Activated CD4-positive, alpha-beta memory T cell treated with anti-CD3 and anti-CD28 coated beads, Interleukin-2, amount 10 ng/mL, durations not matched to agents 7 days and 5 days (primary cell): Measurements from ENCODE around the gene SMAD7. TPM values are rescaled to one million over a fixed set of nuclear protein-coding genes. Genes with fewer than 3 reads are reported as not detected.

Experiments used
- CTCF ChIA-PET: fragments of 350-600 bp; sonication (Branson Sonifier 250); formaldehyde crosslinking; loops from one replicate; lab custom pipeline; 2021; ENCODE audit warnings: antibody characterized with exemption, inconsistent platforms; lab: Charles Lee
- POLR2A ChIA-PET: fragments of 350-600 bp; sonication (Branson Sonifier 250); formaldehyde crosslinking; loops from one replicate; lab custom pipeline; 2021; ENCODE audit warnings: antibody characterized with exemption; lab: Charles Lee
- DNase-seq: peaks from one replicate; pipeline ENCODE4 v3.0.0-alpha.2; 2020
- H3K27ac Mint-ChIP-seq: one replicate; pipeline ENCODE4 v1.8.0; 2021; ENCODE audit warnings: mild to moderate bottlenecking, mixed read lengths
- H3K27me3 Mint-ChIP-seq: one replicate; pipeline ENCODE4 v1.8.0; 2021; ENCODE audit warnings: mixed read lengths
- H3K36me3 Mint-ChIP-seq: one replicate; pipeline ENCODE4 v1.8.0; 2021; ENCODE audit warnings: low read depth, mixed read lengths
- H3K4me1 Mint-ChIP-seq: one replicate; pipeline ENCODE4 v1.8.0; 2021; ENCODE audit warnings: mixed read lengths
- H3K4me3 Mint-ChIP-seq: one replicate; pipeline ENCODE4 v1.8.0; 2021; ENCODE audit warnings: mild to moderate bottlenecking, mixed read lengths
- H3K9me3 Mint-ChIP-seq: one replicate; pipeline ENCODE4 v1.8.0; 2021; ENCODE audit warnings: mixed read lengths
- total RNA-seq, 2 experiments: library from RNA; stranded (reverse); gene quantifications; one replicate each; pipeline ENCODE4 v1.2.3, GENCODE V29; 2021

SMAD7 gene
- total RNA-seq, 2 experiments from 2014 or later, result 30.0 to 31.0 TPM

DNA sequence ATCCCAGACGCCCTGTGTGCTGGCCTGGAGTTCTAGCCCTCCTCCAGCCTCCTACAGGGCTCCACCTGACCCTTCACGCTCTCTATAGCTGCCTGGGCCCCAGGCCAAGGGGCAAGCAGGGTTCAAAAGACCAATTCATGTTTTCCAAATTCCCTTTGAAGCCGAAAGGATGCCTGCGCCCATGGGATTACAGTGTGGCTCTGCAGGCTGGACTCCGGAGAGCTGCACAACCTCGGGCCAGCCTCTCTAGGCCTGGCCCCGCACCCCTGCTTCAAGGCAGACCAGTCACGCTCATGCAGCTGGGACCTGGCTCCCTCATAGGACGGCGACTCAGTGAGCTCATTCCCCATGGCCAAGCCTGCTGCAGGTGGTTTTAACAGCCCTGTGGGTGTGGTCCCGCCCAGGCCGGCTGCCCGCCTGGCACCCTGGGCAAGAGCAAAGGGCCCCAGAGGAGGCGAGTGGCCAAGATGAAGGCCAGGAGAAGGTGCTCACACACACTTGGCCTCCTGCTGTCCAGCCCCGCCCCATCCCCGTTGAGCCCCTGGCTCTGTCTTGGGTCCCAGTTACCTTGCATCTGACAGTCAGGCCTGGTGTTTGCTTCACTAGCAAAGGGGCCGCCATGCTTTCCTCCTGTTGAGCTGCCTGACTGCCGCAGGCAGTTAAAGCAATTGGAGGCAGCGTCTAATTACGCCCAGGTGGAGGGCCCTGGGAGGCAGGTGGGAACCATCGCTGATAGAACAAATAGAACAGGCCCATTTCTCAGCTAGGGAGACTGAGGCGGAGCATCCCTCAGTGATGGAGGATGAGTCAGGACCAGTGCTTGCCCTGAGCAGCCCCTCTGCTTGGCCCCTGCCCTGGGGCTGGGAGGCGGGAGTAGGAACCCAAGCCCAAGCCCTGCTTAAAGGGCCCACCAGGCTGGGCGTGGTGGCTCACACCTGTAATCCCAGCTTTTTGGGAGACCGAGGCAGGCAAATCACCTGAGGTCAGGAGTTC is 56.9 kb downstream of the SMAD7 start:
- DNase-seq, result no peak
- Mint-ChIP-seq H3K9me3 (peaks cover 2% of the 10 kb centered on the region), H3K4me1 (peaks cover 7% of the 10 kb centered on the region), H3K36me3 (no peaks in the 10 kb centered on the region), H3K27me3 (no peaks in the 10 kb centered on the region), H3K27ac (no peak overlapping the region), H3K4me3 (no peak overlapping the region)
- ChIA-PET POLR2A (interaction anchor here (1.1 kb wide), 1 partner anchor 25 kb away, joined by 5 read pairs; no protein-coding TSS in a partner anchor), CTCF (no interaction called here)

DNA sequence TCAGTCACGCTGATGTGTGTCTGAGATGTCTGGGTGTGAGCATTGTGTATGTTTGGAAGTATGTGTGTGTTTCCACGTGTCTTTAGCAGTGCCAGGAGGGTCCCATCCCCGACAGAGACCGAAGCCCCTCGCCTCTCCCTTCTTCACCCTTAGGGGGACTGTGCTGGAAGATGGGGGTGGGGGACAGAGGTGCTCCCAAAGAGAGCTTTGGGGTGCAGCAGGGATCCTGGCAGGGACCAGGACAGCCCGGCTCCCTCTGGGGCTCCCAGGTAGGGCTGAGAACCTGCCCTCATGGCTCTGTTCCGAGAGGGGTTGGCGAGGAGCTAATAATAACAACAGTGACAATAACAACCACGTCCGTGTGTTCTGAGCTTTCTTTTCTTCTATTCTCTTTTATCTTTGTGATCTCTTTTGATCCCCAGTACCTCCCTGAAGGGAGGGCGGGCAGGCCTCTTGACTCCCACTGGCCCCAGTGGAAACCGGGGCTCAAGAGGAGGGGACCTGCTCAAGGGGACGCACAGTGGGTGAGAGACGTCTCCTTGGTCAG is 57.6 kb downstream of the SMAD7 start:
- POLR2A ChIA-PET, result interaction anchor here (1.1 kb wide), 1 partner anchor 25 kb away, joined by 5 read pairs; no protein-coding TSS in a partner anchor
- no peak for DNase-seq
- no peak overlapping the region for H3K27ac Mint-ChIP-seq
- no peaks in the 10 kb centered on the region for H3K27me3 Mint-ChIP-seq
- no peak overlapping the region for H3K4me3 Mint-ChIP-seq
- H3K36me3 Mint-ChIP-seq, result no peaks in the 10 kb centered on the region
- H3K4me1 Mint-ChIP-seq, result peaks cover 7% of the 10 kb centered on the region
- no peaks in the 10 kb centered on the region for H3K9me3 Mint-ChIP-seq
- CTCF ChIA-PET, result no interaction called here

DNA sequence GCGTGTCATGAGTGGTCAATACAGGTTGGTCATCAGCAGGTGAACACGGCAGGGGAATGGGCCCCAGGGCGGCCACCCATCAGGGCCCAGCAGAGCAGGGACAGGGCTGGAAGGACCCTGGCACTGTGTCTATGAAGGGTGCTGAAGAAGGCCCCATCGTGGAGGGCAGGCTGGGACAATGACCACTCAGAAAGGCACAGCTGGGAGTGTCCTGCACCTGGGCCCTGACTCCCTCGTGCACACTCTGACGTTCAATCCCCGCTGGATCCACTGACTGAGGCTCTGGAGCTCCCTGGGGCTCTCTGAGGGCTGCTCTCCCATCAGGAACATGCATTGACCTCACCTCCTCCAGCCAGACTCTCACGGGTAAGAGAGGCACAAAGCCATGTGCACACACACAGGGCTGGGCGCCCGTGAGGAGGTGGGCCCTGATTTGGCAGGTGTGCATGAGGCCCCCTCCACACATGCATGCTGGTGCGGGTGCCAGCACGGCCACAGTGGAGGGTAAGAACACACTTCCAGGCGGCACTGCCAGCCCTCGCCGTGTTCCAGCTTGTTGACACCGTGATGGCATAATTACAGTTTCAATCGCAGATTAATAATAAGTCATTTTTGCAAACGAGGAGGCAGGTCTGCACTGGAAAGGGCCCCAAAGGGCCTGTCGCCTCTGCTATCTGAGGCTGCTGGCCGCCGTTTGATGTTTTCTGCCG is 58.5 kb downstream of the SMAD7 start:
- CTCF ChIA-PET, result no interaction called here
- no peaks in the 10 kb centered on the region for H3K9me3 Mint-ChIP-seq
- H3K27me3 Mint-ChIP-seq, result no peaks in the 10 kb centered on the region
- H3K4me3 Mint-ChIP-seq, result no peak overlapping the region
- no peak overlapping the region for H3K27ac Mint-ChIP-seq
- H3K36me3 Mint-ChIP-seq, result no peaks in the 10 kb centered on the region
- DNase-seq, result no peak
- H3K4me1 Mint-ChIP-seq, result peaks cover 7% of the 10 kb centered on the region
- POLR2A ChIA-PET, result no interaction called here

DNA sequence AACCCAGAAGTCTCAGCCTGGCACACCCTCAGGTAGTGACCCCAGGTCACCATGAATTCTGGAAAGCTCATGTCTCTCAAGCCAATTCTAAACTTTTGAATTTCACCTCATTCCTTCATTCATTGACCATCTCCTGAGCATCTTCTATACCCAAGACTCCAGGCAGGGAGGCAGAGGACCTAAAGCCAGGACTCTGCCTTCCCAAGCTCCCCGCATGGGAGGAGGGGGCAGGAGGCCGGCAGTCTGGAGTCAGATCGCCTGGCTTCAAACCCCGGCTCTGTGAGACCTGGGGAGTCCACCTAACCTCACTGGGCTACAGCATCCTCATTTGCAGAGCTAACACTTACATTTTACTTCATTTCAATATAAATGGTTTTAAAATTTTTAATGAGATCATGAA is 59.0 kb downstream of the SMAD7 start:
- H3K27ac Mint-ChIP-seq, result no peak overlapping the region
- ChIA-PET POLR2A (no interaction called here), CTCF (no interaction called here)
- no peak for DNase-seq
- H3K9me3 Mint-ChIP-seq, result no peaks in the 10 kb centered on the region
- H3K36me3 Mint-ChIP-seq, result no peaks in the 10 kb centered on the region
- H3K4me3 Mint-ChIP-seq, result no peak overlapping the region
- peaks cover 5% of the 10 kb centered on the region for H3K4me1 Mint-ChIP-seq
- no peaks in the 10 kb centered on the region for H3K27me3 Mint-ChIP-seq

DNA sequence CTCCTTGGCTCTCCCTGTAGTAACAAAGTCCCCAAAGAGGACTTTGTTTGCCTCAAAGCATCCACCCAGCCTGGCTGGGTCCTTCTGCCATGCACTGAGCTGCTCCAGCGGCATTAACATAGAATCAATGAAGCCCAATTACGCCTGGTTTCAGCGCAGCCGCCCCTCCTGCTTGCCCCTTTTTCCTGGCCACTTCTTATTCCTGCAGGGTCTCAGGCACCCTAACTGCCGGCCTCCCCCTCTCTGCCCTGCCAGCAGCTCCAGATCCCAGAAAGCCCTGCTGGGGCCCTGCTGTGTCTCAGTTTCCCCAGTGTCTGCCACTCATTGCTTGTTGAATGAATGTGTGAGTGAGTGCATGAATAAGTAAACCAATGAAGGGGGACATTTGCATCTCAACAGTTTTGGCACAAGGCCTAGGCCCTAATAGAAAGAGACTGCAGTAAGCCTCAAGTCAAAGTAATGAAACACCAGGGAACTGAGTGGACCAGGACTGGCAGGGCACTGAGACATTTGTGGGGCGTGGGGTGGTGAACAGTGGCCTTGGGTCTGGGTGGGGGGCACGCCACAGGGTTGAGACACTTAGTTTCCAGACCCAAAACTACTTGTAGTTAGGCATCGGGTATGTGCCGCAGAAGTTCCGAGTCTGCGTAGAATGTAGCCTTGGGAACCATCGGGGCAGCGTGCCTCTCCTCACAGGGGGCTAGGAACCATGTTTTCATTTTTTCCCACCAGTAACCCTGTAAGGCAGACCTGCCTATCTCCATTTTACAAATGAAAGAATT is 60.6 kb downstream of the SMAD7 start:
- Mint-ChIP-seq H3K36me3 (no peaks in the 10 kb centered on the region), H3K4me3 (no peak overlapping the region), H3K4me1 (no peaks in the 10 kb centered on the region), H3K27me3 (no peaks in the 10 kb centered on the region), H3K27ac (no peak overlapping the region), H3K9me3 (no peaks in the 10 kb centered on the region)
- ChIA-PET POLR2A (no interaction called here), CTCF (no interaction called here)
- no peak for DNase-seq

DNA sequence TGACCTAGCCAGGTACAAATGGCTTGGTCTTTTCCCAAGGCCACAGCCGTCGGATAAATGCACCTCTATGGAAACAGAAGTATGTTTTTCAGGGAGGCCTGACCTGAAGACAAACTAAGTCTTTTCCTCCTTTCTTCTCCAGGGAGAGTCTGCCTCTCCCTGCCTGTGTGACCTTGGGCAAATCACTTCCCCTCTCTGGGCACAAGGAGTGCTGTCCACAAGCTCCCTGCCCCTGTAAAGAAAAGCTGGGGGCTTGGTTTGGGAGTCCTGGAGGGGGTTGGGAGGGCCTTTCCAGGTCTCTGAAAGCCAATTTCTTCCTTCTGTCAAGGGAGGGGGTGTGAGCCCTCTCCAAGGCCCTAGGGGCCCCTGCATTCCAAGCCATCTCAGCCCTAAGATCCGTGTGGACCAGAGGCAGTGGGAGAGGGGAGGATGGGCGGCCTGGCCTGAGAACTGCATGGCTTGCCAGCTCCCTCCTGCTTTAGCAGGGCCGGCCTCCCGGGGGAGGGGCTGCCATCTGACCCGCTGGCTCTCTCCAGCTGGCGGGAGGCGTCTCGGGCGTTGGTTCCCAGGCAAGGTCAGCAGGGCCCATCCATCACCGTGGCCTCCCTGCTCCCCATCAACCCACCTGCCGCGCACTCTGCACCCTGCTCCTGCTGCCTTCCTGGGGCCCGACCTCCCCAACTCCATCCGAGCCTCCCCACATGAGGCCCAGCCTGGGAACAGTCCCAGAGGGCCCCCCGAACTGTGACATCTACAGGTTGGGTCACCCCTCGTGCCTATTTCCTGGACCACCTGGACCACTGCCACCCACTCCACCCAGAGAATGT is 61.4 kb downstream of the SMAD7 start:
- CTCF ChIA-PET, result no interaction called here
- H3K36me3 Mint-ChIP-seq, result no peaks in the 10 kb centered on the region
- no peaks in the 10 kb centered on the region for H3K4me1 Mint-ChIP-seq
- no peak for DNase-seq
- POLR2A ChIA-PET, result no interaction called here
- no peaks in the 10 kb centered on the region for H3K9me3 Mint-ChIP-seq
- H3K27me3 Mint-ChIP-seq, result no peaks in the 10 kb centered on the region
- H3K4me3 Mint-ChIP-seq, result no peak overlapping the region
- no peak overlapping the region for H3K27ac Mint-ChIP-seq

DNA sequence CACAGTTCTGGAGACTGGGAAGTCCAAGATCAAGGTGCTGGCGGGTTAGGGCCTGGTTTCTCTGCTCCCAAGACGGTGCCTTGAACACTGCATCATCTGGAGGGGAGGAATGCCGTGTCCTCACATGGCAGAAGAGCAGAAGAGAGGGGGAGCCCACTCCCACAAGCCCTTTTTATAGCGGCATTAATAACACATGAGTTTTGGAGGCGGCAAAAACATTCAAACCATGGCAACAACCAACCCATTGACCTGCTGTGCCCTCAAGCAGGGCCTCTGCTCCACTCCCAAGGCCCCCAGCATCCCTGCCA is 62.0 kb downstream of the SMAD7 start:
- Mint-ChIP-seq H3K27ac (no peak overlapping the region), H3K36me3 (no peaks in the 10 kb centered on the region), H3K4me3 (no peak overlapping the region), H3K27me3 (no peaks in the 10 kb centered on the region), H3K4me1 (no peaks in the 10 kb centered on the region), H3K9me3 (no peaks in the 10 kb centered on the region)
- ChIA-PET CTCF (no interaction called here), POLR2A (no interaction called here)
- DNase-seq, result no peak

DNA sequence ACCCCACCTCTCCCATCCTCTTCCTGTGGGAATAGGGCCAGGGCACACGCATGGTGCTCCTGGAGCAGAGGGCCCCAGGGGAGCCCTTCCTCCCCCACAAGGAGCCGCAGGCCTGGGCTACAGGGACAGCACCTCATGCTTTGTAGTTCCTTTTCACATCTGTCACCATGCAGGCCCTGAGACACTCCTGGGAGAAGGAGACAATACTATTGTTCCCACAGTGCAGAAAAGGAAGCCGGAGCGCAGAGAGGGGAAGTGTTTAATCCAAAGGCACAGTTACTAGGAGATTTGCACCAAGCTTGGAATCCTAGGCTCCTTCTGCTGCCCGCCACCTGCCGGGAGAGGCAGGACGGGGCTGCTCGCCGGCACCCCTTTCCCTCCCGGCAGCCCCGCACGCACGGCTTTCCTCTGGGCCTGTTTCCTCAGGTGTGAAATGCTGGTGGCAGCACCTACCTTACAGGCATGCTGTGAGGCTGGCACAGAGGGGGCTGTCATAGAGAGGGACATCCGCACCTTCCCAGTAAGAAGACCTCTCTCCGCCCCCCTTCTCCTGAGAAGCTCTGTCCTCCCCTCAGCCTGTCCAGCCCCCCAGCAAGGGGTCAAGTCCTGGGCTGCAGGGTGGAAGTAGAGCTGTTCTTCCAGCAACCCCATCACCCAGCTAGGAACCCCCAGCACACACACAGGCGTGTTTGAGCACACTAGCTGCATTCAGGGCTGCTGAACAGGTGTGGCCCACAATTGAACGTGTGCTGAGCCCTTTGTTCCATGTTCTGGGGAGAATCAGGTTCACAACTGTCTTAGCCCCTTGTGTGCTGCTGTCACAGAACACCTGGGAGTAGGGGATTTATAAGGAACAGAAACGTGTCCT is 62.6 kb downstream of the SMAD7 start:
- no peak for DNase-seq
- no peaks in the 10 kb centered on the region for H3K27me3 Mint-ChIP-seq
- H3K4me3 Mint-ChIP-seq, result no peak overlapping the region
- H3K27ac Mint-ChIP-seq, result no peak overlapping the region
- no peaks in the 10 kb centered on the region for H3K4me1 Mint-ChIP-seq
- POLR2A ChIA-PET, result no interaction called here
- H3K36me3 Mint-ChIP-seq, result no peaks in the 10 kb centered on the region
- CTCF ChIA-PET, result no interaction called here
- no peaks in the 10 kb centered on the region for H3K9me3 Mint-ChIP-seq

DNA sequence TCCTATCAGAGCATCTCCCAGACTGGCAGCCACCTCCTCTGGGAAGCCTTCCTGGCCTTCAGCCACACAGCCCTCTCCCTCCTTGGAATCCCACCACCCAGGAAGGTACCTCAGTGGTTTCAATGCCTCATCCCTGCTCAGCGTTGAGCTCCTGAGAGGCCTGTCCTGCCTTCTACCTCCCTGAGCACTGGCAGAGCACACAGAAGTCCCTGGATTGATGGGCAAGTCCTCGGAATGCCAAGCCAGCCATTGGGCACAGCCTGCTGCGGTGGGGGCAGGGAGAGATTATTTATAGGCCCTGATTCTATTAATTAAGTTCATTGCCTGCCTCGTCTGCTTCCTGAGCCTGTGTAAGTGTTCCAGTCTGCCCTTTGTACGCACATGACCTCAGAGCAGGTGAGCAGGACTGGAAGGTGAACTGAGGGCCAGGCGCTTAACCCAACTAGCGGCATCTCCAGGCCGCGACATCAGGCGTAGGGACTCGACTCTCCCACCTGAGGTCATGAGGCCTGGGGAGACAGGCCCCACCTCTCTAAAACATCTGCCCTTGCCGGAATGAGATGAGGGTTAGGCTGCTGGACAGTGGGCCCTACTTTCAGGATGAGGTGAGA is 63.4 kb downstream of the SMAD7 start:
- Mint-ChIP-seq H3K4me3 (no peak overlapping the region), H3K36me3 (no peaks in the 10 kb centered on the region), H3K9me3 (no peaks in the 10 kb centered on the region), H3K27me3 (no peaks in the 10 kb centered on the region), H3K27ac (no peak overlapping the region), H3K4me1 (no peaks in the 10 kb centered on the region)
- ChIA-PET POLR2A (no interaction called here), CTCF (no interaction called here)
- no peak for DNase-seq

DNA sequence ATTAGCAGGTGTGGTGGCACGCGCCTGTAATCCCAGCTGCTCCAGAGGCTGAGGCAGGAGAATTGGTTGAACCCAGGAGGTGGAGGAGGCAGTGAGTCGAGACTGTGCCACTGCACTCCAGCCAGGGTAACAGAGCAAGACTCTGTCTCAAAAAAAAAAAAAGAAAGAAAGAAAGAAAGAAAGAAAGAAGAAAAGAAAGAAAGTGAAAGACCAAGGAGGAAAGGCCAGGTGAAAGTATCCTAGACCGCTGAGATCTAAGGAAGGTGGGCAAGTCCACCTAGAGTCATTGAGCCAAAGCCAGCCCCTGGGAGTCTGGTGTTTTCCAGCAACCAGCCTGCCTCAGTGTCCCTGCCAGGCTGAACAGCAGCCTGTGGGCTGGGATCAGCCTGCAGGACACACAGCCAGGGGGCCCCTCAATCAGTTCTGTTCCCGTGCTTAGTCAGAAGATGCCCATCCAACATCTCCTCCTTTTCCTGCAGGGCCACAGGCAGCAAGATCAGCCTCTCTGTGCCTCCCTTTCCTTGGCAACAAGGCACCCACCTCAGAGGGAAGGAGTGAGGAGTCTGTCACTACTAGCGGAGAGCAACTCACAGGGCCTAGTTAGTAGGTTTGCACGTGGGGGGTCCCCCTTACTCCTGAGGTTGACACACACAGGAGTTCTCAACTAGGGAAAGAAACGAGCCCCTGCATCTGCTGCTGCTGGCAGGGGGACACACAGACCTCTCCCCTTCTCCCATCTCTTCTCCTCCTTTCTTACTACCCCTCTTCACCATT is 64.1 kb downstream of the SMAD7 start:
- no peak overlapping the region for H3K27ac Mint-ChIP-seq
- no peak overlapping the region for H3K4me3 Mint-ChIP-seq
- no peak for DNase-seq
- CTCF ChIA-PET, result no interaction called here
- POLR2A ChIA-PET, result interaction anchor here (1.0 kb wide), 1 partner anchor 54 kb away, joined by 3 read pairs; no protein-coding TSS in a partner anchor
- no peaks in the 10 kb centered on the region for H3K27me3 Mint-ChIP-seq
- H3K36me3 Mint-ChIP-seq, result no peaks in the 10 kb centered on the region
- H3K4me1 Mint-ChIP-seq, result no peaks in the 10 kb centered on the region
- no peaks in the 10 kb centered on the region for H3K9me3 Mint-ChIP-seq
